ENCODE measurements around the gene ARL1.
"Not testable (repeated sequence)": the region's sequence is repeated elsewhere in the genome, so short reads cannot be mapped to it uniquely, and the experiment has no call there.

ARL1 gene

DNA sequence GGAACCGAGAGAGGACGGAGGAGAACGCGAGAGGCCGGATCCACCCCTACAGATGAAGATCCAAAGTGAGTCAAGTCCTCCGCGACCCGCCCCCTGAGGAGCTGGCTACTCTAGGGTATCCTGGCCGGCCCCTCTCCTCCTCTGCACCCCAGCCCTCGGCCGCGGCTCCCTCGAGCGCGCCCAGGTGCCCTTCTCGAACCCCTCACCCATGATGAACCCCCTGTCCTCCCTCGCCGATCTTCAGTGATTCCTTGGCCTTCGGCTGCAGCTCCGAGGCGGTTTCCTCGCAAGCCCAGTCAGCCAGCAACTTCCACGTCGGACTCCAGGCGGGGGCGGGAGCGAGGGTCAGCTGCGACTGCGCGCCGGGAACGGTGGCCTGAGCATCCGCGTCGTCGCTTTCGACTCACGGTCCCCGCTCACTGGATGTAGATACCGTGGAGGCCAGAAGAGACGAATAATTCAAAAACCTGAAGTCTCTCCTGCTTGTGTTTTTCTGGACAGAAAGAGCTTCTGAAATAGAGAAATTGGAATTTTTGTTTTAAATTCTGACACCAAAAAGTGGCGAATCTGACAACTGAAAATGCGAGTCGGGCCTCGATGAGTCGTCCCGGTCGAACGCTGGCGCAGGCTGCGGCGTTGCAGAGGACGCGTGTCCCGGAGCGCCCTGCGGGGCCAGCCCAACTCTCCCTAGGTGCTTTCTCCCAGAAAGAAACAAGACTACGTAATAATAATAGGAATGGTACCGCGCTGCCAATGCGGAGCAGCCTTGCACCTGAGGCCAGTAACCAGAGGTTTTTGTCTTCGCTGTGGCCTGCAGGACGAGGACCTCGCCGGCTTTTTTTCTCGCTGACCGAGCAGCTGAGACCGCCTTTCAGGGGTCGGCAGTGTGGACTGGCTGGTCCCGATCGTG is at the start of gene ARL1:
Gene ARL1, minus strand, starts transcription at position 337 of the 910 bp plus-strand sequence. Its CDS starts 127 bp downstream, at position 210.
- DNase-seq = peak in 55 of 56 donors; percentile 23 to 89 (median 73)

GRCh38 chr12:101455685-101456084 is 48.1 kb upstream of the ARL1 start:
- DNase-seq = no peak

DNA sequence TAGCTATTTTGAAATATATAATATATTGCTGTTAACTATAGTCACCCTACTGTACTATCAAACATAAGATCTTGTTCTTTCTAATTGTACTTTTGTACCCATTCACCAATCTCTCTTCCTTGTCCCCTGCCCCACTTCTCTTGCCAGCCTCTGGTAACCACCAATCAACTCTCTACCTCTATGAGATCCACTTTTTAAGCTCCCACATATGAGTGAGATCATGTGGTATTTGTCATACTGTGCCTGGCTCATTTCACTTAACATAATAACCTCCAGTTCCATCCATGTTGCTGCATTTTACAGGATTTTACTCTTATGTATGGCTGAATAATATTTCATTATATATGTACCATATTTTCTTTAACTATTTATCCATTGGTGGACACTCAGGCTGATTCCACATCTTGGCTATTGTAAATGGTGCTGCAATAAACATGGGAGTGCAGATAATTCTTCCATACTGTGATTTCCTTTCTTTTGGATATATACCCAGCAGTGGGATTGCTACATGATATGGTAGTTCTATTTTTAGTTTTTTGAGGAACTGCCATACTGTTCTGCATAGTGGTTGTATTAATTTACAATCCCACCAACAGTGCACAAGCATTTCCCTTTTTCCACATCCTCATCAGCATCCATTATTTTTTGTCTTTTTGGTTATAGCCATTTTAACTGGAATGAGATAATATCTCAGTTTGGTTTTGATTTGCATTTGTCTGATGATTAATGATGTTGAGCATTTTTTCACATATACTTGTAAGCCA is 34.1 kb upstream of the ARL1 start:
- DNase-seq = no peak

GRCh38 chr12:101439236-101439635 is 31.7 kb upstream of the ARL1 start:
- no peak for DNase-seq

DNA sequence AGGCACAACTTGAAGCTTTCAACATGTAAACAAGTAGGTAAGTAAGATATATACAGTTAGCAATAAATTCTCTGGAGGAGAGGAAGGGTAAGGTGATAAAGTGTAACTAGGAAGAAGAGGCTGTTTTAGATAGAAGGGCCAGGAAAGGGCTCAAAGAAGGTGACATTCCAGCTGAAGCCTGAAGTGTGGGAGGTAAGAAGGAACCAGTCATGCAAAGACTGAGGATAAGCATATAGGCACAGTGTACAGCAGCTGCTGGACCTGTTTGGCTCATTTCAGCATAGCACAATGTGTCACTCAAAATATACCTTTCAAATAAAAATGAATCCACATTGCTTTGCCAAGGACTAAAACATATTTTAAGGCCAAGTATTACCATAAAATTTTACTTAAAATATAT is 28.6 kb upstream of the ARL1 start:
- no peak for DNase-seq

GRCh38 chr12:101430456-101430855 is 22.9 kb upstream of the ARL1 start:
- no peak for DNase-seq

DNA sequence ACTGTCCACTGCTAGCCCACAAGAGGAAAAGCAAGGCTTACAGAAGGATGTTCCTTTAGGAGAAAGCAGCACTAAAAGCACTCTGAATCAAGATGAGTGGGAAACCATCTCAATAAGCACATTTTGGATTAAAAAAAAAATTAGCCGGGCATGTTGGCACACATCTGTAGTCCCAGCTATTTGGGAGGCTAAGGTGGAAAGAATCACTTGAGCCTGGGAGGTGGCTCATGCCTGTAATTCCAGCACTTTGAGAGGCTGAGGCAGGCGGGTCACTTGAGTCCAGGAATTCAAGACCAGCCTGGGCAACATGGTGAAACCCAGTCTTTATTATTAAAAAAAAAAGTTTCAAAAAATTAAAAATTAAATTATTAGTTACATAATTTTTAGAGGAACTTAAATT is 17.0 kb upstream of the ARL1 start:
- DNase-seq = no peak

GRCh38 chr12:101422066-101422465 is 14.5 kb upstream of the ARL1 start:
- DNase-seq = not testable (repeated sequence)

GRCh38 chr12:101415228-101415627 is 7.7 kb upstream of the ARL1 start:
- no peak for DNase-seq

DNA sequence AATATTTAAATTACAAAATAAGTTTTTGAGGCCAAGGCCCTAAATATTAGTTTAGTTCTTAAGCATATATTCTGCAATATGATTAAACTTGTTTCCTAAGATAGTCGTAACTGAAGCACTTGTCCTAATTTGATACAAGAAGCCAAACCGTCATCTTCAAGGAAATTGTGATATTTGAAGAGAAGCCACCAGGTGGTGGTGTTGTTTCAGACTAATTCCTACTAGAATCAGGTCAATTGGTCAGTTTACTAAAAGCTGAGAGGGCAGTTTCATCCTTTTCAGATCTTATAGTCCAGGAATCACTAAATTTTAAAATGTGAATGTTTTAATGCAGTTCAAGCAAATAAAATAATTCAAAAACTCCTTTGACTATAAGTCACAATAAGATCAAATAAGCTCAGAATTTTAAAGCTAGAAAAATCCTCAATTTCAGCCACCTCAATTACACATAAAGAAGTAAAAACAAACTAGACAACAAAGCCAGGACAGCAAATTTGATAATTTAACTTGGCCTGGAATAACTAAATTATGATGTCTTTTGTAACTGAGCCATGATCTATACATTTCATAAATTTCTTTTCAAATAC is 7.1 kb upstream of the ARL1 start:
- peak in 6 of 56 donors; percentile 0 to 28 (median 8) for DNase-seq

DNA sequence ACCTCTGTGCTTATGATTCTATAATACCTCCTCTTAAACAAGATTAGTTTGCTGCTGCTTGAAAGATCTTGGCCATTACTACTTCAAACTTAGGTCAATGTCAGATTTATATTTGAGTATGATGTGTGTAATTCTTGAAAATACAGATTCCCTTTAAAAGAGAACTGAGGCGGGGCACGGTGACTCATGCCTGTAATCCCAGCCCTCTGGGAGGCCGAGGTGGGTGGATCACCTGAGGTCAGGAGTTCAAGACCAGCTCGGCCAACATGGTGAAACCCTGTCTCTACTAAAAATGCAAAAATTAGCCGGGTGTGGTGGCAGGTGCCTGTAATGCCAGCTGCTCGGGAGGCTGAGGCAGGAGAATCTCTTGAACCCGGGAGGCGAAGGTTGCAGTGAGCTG is 2.6 kb upstream of the ARL1 start:
- not testable (repeated sequence) for DNase-seq

GRCh38 chr12:101407049-101407435 is 530 bp downstream of the ARL1 start:
- DNase-seq = peak in 1 of 56 donors; percentile 40

GRCh38 chr12:101391181-101391580 is 16.4 kb downstream of the ARL1 start:
- not testable (repeated sequence) for DNase-seq

DNA sequence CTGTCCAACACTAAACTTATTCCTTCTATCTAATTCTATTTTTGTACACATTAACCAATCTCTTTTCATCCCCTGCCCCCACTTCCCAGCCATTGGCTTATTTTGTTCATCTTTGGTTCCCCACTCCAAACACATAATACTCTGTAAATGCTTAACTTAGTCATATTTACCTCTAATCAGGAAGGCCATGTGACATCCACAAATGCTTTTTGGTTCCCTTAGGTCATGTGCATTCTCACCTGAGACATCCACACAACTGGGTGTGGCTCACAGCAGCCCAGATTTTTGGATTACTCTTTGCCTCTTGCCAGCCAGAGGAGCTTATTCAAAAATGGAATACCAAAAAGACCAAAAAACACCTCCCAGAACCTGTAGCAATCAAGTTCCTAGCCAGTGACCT is 28.4 kb downstream of the ARL1 start:
- DNase-seq = no peak

- DNase-seq = no peak
Observed at GRCh38 chr12:101375573-101375972, 32.0 kb downstream of the ARL1 start.

- no peak for DNase-seq
Observed at GRCh38 chr12:101372431-101372830, 35.1 kb downstream of the ARL1 start.

DNA sequence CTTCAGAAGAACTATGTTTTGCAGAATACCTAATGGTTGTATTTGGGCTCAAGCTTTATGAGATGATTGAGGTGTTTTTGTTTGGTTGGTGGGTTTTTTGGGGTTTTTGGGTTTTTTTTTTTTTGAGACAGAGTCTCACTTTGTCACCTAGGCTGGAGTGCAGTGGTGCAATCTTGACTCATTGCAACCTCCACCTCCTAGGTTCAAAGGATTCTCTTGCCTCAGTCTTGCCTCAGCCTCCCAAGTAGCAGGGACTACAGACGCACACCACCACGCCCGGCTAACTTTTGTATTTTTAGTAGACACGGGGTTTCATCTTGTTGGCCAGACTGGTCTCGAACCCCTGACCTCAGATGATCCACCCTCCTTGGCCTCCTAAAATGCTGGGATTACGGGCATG is 39.6 kb downstream of the ARL1 start:
- DNase-seq = no peak

GRCh38 chr12:101361455-101361854 is 46.1 kb downstream of the ARL1 start:
- DNase-seq = no peak

- DNase-seq = no peak
Observed at GRCh38 chr12:101356794-101357193, 50.8 kb downstream of the ARL1 start.

DNA sequence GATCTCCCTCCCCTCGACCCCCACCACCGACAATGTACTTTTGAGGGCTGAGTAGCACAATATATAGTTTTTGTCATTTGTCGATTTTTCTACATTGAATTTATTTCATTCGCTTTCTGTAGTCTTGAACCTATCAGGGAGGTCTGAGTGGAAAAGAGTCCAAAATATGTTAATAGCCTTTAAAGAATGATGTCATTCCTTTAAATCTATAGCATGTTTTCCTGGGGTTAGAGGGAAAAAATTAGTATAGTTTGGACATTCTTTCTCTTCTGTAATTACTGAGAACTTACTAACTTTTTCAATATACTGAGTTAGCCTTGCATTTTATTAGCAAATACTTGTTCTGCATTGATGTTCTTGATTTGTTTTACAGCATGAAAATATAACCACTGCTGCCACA is 55.9 kb downstream of the ARL1 start:
- no peak for DNase-seq

DNA sequence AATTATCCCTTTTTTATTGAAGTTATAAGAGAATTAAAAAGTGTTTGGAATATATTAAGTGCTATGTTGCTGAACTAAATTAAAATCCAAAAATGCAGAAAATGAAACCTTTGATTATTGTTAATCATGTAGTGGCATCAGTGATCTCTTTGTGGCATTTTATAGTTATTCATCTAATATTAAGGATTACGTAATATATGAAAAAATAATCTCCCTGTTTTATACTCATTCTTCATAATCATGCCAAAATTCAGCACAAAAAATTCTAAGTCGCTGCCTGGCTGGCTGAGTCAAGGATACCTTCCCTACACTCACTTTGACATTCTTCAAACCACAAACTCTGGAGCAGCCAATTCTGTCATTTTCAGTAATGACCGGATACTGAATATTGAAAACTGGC is 63.7 kb downstream of the ARL1 start:
- no peak for DNase-seq

All from amygdala (tissue), 56 donors.